SK-N-SH treated with all-trans-retinoic acid at 6 μM for 48 hours (cell line): ENCODE results near the gene CORO1C.
"Not testable (repeated sequence)": the region's sequence is repeated elsewhere in the genome, so short reads cannot be mapped to it uniquely, and the experiment has no call there.

ENCODE experiments used
- ATAC-seq: fragments of 200-7000 bp; cut with Tn5 transposase; 3 replicates; pipeline ENCODE4 v1.9.1; 2020; ENCODE audit warnings: mild to moderate bottlenecking, moderate library complexity
- ARNTL ChIP-seq: fragments of 450-650 bp; formaldehyde crosslinking; IDR thresholded peaks from 2 replicates; pipeline ENCODE4 v1.5.0; 2020; ENCODE audit warnings: low read depth, mild to moderate bottlenecking, moderate library complexity, borderline replicate concordance
- BACH2 ChIP-seq: fragments of 250-450 bp; sonication (Bioruptor Pico); IDR thresholded peaks from 2 replicates; pipeline ENCODE4 v1.9.0; 2021; ENCODE audit warnings: mild to moderate bottlenecking, borderline replicate concordance
- CSDC2 ChIP-seq: fragments of 250-450 bp; sonication (Bioruptor Pico); IDR thresholded peaks from 2 replicates; pipeline ENCODE4 v1.5.0; 2020; ENCODE audit warnings: mild to moderate bottlenecking, moderate library complexity
- CSRNP3 ChIP-seq: fragments of 250-450 bp; sonication (Bioruptor Pico); IDR thresholded peaks from 2 replicates; pipeline ENCODE4 v1.5.1; 2021; ENCODE audit warnings: mild to moderate bottlenecking, moderate library complexity
- ESRRG ChIP-seq: fragments of 250-450 bp; sonication (Bioruptor Pico); IDR thresholded peaks from 2 replicates; pipeline ENCODE4 v1.6.1; 2021; ENCODE audit warnings: mild to moderate bottlenecking
- GLIS3 ChIP-seq: fragments of 250-450 bp; sonication (Bioruptor Pico); IDR thresholded peaks from 2 replicates; pipeline ENCODE4 v1.5.0; 2020; ENCODE audit warnings: mild to moderate bottlenecking, moderate library complexity
- ISL1 ChIP-seq: fragments of 250-450 bp; sonication (Bioruptor Pico); IDR thresholded peaks from 2 replicates; pipeline ENCODE4 v2.1.2; 2022; ENCODE audit warnings: mild to moderate bottlenecking, moderate library complexity
- OSR1 ChIP-seq: fragments of 250-450 bp; sonication (Bioruptor Pico); IDR thresholded peaks from 2 replicates; pipeline ENCODE4 v1.8.0; 2022; ENCODE audit warnings: moderate library complexity, mild to moderate bottlenecking, inconsistent platforms
- PPARA ChIP-seq: fragments of 250-450 bp; sonication (Bioruptor Pico); IDR thresholded peaks from 2 replicates; pipeline ENCODE4 v1.5.0; 2020; ENCODE audit warnings: mild to moderate bottlenecking, borderline replicate concordance
- RARB ChIP-seq: fragments of 250-450 bp; sonication (Bioruptor Pico); IDR thresholded peaks from 2 replicates; pipeline ENCODE4 v1.8.0; 2021; ENCODE audit warnings: mild to moderate bottlenecking, moderate library complexity
- SNAI2 ChIP-seq: fragments of 250-450 bp; sonication (Bioruptor Pico); IDR thresholded peaks from 2 replicates; pipeline ENCODE4 v1.5.0; 2020; ENCODE audit warnings: mild to moderate bottlenecking, moderate library complexity
- TCF4 ChIP-seq: fragments of 250-450 bp; sonication (Bioruptor Pico); IDR thresholded peaks from 2 replicates; pipeline ENCODE4 v1.8.0; 2021; ENCODE audit warnings: mild to moderate bottlenecking, moderate library complexity, borderline replicate concordance
- TOX ChIP-seq: fragments of 250-450 bp; sonication (Bioruptor Pico); IDR thresholded peaks from 2 replicates; pipeline ENCODE4 v1.8.0; 2021; ENCODE audit warnings: mild to moderate bottlenecking, moderate library complexity, borderline replicate concordance
- ZC3H10 ChIP-seq: fragments of 250-450 bp; sonication (Bioruptor Pico); IDR thresholded peaks from 2 replicates; pipeline ENCODE4 v1.5.1; 2021; ENCODE audit warnings: mild to moderate bottlenecking, moderate library complexity
- ZFP3 ChIP-seq: fragments of 250-450 bp; sonication (Bioruptor Pico); IDR thresholded peaks from 2 replicates; pipeline ENCODE4 v1.5.0; 2020; ENCODE audit warnings: mild to moderate bottlenecking, moderate library complexity
- ZFP30 ChIP-seq: fragments of 450-650 bp; formaldehyde crosslinking; IDR thresholded peaks from 2 replicates; pipeline ENCODE4 v1.5.0; 2022; ENCODE audit warnings: mild to moderate bottlenecking, moderate library complexity
- ZNF565 ChIP-seq: fragments of 450-650 bp; formaldehyde crosslinking; conservative IDR thresholded peaks from 2 replicates; pipeline ENCODE4 v1.5.0; 2020; ENCODE audit warnings: low read depth, mild to moderate bottlenecking, moderate library complexity
- ZNF70 ChIP-seq: fragments of 450-650 bp; formaldehyde crosslinking; IDR thresholded peaks from 2 replicates; pipeline ENCODE4 v1.5.0; 2020; ENCODE audit warnings: mild to moderate bottlenecking, moderate library complexity
- ZNF8 ChIP-seq: fragments of 450-650 bp; formaldehyde crosslinking; IDR thresholded peaks from 2 replicates; pipeline ENCODE4 v1.5.0; 2020; ENCODE audit warnings: mild to moderate bottlenecking, moderate library complexity
- TF ChIP-seq, protein P1 (sequence below): fragments of 250-450 bp; sonication (Bioruptor Pico); IDR thresholded peaks from 2 replicates; pipeline ENCODE4 v1.8.0; 2021; ENCODE audit warnings: low read depth, mild to moderate bottlenecking, moderate library complexity, borderline replicate concordance
- TF ChIP-seq, protein P2 (sequence below): fragments of 250-450 bp; sonication (Bioruptor Pico); IDR thresholded peaks from 2 replicates; pipeline ENCODE4 v1.5.0; 2020; ENCODE audit warnings: mild to moderate bottlenecking, moderate library complexity
- TF ChIP-seq, protein P3 (sequence below): fragments of 250-450 bp; sonication (Bioruptor Pico); IDR thresholded peaks from 2 replicates; pipeline ENCODE4 v1.5.1; 2020; ENCODE audit warnings: low read depth, mild to moderate bottlenecking, moderate library complexity
- TF ChIP-seq, protein P4 (sequence below): fragments of 250-450 bp; sonication (Bioruptor Pico); IDR thresholded peaks from 2 replicates; pipeline ENCODE4 v1.8.0; 2020; ENCODE audit warnings: mild to moderate bottlenecking, moderate library complexity, borderline replicate concordance

Gene CORO1C

DNA sequence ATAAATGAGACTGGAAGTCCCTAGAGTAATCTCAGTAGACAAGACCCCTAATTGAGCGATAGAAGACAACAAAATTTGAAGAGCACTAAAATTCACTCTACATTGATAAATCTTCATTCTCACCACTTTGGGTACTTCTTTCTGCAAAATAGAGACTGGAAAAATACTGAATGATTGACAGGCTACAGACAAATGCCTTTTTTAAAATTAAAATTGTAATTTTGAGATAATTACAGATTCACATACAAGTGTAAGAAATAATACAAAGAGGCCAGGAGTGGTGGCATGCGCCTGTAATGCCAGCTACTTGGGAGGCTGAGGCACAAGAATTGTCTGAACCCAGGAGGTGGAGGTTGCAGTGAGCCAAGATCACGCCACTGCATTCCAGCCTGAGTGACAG is 4.5 kb upstream of the CORO1C start:
- no peak for TF ChIP-seq ZNF8 (CRISPR knock-in tag)
- TF ChIP-seq, protein P1, sequence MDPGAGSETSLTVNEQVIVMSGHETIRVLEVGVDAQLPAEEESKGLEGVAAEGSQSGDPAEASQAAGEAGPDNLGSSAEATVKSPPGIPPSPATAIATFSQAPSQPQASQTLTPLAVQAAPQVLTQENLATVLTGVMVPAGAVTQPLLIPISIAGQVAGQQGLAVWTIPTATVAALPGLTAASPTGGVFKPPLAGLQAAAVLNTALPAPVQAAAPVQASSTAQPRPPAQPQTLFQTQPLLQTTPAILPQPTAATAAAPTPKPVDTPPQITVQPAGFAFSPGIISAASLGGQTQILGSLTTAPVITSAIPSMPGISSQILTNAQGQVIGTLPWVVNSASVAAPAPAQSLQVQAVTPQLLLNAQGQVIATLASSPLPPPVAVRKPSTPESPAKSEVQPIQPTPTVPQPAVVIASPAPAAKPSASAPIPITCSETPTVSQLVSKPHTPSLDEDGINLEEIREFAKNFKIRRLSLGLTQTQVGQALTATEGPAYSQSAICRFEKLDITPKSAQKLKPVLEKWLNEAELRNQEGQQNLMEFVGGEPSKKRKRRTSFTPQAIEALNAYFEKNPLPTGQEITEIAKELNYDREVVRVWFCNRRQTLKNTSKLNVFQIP (CRISPR knock-in tag), result no peak
- no peak for TF ChIP-seq OSR1 (CRISPR knock-in tag)
- no peak for TF ChIP-seq ZNF565 (CRISPR knock-in tag)
- no peak for TF ChIP-seq SNAI2 (CRISPR knock-in tag)
- TF ChIP-seq BACH2 (CRISPR knock-in tag), result no peak
- no peak for TF ChIP-seq ARNTL
- TF ChIP-seq ZFP3, result no peak
- no peak for TF ChIP-seq ZFP30 (CRISPR knock-in tag)
- no peak for TF ChIP-seq ZNF70 (CRISPR knock-in tag)
- TF ChIP-seq TOX (CRISPR knock-in tag), result no peak
- TF ChIP-seq CSDC2 (CRISPR knock-in tag), result no peak
- no peak for TF ChIP-seq RARB (CRISPR knock-in tag)
- TF ChIP-seq ZC3H10 (CRISPR knock-in tag), result no peak
- TF ChIP-seq GLIS3, result no peak
- no peak for TF ChIP-seq PPARA (CRISPR knock-in tag)
- no peak for TF ChIP-seq TCF4 (CRISPR knock-in tag)
- no peak for ATAC-seq

DNA sequence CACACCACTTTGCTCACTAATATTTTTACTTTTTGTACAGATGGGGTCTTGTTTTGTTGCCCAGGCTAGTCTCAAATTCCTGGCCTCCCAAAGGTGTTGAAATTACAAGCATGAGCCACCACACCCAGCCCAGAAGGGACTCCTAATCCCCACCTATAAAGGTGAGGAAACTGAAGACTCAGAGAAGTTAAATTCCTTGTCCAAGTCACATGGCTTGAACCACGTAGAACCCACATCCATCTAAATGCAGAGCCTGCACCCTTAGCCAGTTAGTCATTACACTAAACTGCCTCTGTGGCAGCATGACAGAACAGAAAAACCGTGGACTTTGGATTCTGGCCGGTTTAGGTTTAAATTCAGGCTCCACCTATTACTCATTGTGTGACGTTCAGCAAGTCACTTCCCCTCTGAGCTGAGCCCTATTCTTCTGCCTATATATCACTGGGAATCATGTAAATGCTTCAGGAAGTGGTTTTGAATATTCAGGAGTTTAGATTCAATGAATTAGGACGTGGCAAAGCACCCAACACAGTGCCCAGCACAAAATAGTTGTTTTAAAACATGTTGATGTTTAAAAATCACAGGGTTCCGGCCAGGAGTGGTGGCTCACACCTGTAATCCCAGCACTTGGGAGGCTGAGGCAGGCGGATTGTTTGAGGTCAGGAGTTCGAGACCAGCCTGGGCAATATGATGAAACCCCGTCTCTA is 3.0 kb upstream of the CORO1C start:
- ATAC-seq, result peak; percentile 4; the same call in 2 of the 3 replicates

DNA sequence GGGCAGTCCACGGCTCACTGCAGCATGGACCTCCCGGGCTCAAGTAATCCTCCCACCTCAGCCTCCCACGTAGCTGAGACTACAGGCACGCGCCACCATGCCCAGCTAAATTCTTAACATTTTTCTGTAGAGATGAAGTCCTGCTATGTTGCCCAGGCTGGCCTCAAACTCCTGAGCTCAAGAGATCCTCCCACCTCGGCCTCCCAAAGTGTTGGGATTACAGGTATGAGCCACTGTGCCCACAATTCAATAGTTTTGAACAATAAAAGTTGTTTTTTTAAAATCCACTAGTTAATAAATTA is 1.9 kb upstream of the CORO1C start:
- not testable (repeated sequence) for ATAC-seq

More for the DNA sequence above, 3.0 kb upstream of the CORO1C start:
- TF ChIP-seq CSDC2 (CRISPR knock-in tag) (no peak), BACH2 (CRISPR knock-in tag) (no peak), ISL1 (CRISPR knock-in tag) (no peak), CSRNP3 (no peak), ZNF8 (CRISPR knock-in tag) (no peak), ZNF565 (CRISPR knock-in tag) (no peak), ZFP3 (no peak), ZC3H10 (CRISPR knock-in tag) (no peak), ESRRG (CRISPR knock-in tag) (no peak), OSR1 (CRISPR knock-in tag) (no peak), SNAI2 (CRISPR knock-in tag) (no peak), TOX (CRISPR knock-in tag) (no peak), ARNTL (no peak), TCF4 (CRISPR knock-in tag) (no peak), GLIS3 (no peak), PPARA (CRISPR knock-in tag) (no peak), RARB (CRISPR knock-in tag) (no peak)
- TF ChIP-seq, protein P2, sequence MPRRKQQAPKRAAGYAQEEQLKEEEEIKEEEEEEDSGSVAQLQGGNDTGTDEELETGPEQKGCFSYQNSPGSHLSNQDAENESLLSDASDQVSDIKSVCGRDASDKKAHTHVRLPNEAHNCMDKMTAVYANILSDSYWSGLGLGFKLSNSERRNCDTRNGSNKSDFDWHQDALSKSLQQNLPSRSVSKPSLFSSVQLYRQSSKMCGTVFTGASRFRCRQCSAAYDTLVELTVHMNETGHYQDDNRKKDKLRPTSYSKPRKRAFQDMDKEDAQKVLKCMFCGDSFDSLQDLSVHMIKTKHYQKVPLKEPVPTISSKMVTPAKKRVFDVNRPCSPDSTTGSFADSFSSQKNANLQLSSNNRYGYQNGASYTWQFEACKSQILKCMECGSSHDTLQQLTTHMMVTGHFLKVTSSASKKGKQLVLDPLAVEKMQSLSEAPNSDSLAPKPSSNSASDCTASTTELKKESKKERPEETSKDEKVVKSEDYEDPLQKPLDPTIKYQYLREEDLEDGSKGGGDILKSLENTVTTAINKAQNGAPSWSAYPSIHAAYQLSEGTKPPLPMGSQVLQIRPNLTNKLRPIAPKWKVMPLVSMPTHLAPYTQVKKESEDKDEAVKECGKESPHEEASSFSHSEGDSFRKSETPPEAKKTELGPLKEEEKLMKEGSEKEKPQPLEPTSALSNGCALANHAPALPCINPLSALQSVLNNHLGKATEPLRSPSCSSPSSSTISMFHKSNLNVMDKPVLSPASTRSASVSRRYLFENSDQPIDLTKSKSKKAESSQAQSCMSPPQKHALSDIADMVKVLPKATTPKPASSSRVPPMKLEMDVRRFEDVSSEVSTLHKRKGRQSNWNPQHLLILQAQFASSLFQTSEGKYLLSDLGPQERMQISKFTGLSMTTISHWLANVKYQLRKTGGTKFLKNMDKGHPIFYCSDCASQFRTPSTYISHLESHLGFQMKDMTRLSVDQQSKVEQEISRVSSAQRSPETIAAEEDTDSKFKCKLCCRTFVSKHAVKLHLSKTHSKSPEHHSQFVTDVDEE (CRISPR knock-in tag), result no peak
- TF ChIP-seq, protein P3, sequence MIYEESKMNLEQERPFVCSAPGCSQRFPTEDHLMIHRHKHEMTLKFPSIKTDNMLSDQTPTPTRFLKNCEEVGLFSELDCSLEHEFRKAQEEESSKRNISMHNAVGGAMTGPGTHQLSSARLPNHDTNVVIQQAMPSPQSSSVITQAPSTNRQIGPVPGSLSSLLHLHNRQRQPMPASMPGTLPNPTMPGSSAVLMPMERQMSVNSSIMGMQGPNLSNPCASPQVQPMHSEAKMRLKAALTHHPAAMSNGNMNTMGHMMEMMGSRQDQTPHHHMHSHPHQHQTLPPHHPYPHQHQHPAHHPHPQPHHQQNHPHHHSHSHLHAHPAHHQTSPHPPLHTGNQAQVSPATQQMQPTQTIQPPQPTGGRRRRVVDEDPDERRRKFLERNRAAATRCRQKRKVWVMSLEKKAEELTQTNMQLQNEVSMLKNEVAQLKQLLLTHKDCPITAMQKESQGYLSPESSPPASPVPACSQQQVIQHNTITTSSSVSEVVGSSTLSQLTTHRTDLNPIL (CRISPR knock-in tag), result no peak
- TF ChIP-seq, protein P4, sequence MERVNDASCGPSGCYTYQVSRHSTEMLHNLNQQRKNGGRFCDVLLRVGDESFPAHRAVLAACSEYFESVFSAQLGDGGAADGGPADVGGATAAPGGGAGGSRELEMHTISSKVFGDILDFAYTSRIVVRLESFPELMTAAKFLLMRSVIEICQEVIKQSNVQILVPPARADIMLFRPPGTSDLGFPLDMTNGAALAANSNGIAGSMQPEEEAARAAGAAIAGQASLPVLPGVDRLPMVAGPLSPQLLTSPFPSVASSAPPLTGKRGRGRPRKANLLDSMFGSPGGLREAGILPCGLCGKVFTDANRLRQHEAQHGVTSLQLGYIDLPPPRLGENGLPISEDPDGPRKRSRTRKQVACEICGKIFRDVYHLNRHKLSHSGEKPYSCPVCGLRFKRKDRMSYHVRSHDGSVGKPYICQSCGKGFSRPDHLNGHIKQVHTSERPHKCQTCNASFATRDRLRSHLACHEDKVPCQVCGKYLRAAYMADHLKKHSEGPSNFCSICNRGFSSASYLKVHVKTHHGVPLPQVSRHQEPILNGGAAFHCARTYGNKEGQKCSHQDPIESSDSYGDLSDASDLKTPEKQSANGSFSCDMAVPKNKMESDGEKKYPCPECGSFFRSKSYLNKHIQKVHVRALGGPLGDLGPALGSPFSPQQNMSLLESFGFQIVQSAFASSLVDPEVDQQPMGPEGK (CRISPR knock-in tag), result no peak
